LoVo (cell line): ENCODE data around the gene AMOTL1.
"Not testable (repeated sequence)": the region's sequence is repeated elsewhere in the genome, so short reads cannot be mapped to it uniquely, and the experiment has no call there.

Experiments
- DNase-seq: peaks from one replicate; pipeline ENCODE4 v3.0.0-alpha.2; 2016; ENCODE audit warnings: low spot score

Gene AMOTL1

DNA sequence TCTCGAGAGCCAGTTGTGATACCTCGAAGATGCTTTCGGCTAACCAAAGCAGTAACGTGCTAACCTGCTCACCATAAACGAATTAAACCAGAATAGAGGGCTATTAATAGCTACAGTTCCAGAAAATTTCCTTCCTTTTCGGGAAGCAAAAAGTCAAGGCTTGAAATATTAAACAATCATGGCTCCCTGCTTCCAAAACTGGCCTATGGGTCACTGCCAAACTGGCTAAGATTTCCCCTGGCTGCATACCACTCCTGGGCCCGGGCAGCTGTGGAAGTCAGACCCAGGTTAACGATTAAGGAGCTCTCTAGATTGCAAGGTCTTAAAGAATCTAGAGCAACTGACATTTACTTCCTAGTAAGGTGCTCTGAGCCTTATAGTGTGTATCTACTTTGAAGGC lies 1.7 kb downstream of the AMOTL1 start:
- no peak for DNase-seq

DNA sequence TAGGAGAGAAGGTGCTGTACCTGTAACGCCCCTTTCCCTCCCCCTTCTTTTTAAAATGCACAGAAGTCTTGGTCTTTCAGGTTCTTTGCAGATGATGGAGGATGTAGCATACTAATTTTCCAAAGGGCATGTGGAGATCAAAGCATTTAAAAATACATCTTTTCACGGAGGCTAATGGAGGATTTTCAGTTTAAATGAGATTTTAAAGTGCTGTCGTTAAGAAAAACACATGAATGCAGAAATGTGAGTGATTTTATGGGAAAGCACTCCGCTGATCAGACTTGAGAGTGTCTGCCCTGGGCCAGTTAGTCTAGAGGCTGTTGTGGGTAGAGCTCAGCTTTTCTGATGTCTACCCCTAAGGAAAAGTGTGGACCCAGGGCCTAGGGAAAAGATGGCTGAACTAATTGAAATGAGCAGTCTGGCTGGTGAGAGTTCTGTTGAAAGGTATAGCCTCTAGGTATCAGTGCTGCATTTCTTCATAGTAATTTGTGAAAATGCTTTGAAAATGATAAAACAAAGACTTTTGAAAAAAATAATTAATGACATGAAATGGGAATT lies 2.5 kb downstream of the AMOTL1 start:
- DNase-seq = no peak

DNA sequence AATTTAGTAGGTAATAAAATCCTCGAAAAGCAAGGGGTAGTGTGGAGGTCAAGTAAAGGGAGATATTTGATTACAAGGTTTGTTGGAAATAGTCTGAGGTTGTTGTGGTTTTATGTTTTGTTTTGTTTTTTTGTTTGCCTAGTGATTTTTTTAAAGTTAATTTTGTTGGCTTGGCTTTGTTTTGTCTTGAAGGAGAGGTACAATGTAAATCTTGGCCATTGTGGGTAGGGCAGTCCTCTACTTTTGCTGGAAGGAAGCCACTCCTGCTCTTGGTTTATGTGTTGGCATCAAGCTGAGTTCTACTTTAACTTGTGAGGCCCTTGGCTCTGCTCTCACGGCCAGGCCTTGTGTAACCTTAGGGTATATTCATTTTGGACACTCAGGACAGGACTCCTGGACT lies 3.2 kb downstream of the AMOTL1 start:
- no peak for DNase-seq

DNA sequence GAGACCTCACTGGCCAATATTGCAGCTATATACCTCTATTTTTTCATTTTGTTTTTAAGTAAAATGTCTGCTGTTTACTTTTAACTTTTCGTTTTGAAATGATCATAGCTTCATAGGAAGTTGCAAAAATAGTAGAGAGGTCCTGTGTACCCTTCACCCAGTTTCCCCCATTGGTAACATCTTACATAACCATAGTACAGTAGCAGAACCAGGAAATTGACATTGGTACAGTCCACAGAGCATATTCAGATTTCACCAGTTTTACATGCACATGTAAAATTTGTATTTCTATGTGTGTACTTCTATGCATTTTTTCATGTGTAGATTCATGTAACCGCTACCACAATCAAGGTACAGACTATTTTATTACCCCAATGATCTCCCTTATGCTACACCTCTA lies 3.8 kb downstream of the AMOTL1 start:
- no peak for DNase-seq

DNA sequence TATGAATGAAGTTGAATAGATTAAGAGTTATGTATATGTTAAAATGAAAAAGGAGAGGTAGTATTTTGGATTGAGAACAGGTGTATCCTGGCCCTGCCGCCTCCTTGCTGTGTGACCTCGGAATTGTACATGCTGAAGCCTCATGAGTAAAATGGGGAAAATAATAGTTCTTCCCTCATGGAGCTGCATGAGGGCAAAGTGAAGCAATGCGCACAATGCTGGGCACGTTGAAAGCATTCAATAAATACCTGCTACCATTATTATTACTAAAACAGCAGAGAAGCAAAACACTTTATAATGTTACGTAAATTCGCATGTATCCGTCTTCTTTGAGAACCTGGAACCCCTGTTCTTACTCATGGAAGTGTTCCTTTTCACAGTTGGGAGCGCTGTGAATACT lies 5.7 kb downstream of the AMOTL1 start:
- no peak for DNase-seq

DNA sequence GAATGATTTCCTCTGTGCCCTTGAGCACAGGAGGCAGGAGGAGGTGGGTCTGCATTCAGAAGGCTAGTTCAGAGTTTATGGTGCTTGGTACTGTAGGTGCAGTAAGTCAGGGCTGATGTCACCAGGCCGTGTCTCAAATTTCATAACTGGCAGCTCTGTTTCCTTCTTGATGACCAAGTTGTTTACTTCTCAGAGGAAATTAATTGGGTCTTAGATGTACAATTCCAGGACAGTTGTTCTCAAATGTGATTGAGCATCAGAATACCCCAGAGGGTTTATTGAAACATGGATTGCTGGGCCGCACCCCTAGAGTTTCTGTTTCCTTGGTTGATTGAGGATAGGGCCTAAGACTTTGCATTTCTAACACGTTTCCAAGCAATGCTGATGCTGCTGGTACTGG lies 6.2 kb downstream of the AMOTL1 start:
- no peak for DNase-seq

DNA sequence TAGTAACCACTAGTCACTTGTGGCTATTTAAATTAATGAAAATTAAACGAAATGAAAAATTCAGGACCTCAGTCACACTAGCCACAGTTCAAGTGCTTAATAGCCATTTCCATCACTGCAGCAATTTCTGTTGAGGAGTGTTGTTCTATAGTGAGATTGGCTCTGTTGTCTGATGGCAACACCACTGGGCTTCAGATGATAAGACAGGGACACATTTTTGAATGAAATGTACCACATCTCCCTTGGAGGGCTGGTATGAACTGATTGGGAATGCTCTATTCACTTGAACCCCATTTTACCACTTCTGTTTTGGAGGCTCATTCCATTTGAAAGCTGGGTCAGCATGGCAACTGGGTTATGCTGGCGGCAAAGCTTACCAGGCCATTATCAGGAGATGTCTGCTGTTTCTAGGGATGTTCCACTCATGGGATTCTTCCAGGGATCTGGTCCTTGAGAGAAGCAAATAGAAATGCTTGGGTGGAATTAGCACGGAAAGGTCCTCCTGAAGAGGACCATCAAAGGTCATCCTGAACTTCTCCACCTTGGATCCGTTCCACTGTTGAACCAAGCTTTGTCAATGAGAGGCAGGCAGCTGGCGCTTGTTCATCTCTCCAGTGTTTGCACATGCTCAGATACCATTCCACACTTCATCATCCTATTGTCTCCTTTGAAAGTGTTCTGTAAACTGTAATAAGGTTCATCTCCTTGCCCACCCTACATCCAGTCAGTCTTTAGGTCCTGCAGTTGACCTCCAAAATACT lies 7.6 kb downstream of the AMOTL1 start:
- DNase-seq = no peak

DNA sequence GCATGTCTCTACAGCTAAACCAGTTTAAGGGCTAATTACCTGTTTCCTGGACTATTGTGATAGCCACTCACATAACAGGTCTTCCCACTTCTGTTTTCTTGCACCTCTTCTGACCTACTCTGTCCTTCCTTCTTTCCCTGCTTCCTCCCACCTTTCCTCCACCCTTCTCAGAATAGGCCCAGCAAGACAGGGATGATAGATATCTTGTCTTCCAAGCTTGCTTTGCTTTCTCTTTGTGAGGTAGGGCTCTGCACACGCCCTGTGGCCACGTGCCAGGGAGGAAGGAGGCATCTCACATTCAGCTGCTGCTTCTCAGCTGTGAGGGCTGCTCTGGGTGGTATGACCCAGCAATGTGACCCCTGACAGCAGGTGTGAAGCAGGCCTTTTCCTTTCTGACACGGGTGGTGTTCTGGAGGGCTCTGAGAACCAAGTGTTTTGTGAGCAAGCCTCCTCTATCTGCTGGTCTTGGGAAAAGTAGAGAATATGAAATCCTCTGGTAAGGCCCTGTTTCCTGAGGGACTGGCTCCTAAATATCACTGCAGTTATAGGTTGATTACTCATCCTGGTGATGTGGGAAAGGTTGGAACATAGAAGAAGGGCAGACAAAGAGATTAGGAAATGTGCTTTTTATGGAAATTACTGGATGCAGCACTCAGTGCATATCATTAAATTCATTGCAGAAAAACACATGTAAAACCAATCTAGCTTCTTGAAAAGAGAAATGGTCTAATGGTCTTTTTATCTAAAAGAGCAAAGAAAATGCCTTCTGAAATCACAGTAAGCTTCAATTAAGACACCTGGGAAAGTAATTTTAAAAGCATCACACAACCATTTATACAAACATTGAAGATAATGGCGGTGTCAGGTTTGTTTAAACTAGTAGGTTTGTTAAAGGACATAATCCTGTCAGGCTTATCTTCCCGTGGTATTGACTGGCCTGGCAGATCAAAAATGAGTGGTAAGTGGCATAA lies 8.5 kb downstream of the AMOTL1 start:
- peak; percentile 27 for DNase-seq

DNA sequence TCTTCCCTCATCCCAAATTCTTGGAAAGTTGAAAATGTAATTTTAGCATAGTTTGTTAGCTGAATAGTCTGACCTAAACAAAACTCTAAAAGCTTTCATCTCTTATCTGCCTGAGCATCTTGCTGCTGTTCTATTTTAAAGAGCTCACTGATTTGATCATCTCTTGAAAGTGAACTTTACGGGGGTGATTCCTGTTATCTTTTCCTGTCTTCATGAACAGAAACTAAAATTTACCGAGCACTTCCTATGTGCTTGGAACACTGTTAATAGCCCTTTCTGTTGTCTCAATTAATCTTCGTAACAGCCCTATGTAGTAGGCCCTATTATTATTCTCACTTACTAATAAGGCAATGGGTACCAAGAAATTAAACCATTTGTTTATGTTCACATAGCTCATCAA lies 12.3 kb downstream of the AMOTL1 start:
- no peak for DNase-seq

DNA sequence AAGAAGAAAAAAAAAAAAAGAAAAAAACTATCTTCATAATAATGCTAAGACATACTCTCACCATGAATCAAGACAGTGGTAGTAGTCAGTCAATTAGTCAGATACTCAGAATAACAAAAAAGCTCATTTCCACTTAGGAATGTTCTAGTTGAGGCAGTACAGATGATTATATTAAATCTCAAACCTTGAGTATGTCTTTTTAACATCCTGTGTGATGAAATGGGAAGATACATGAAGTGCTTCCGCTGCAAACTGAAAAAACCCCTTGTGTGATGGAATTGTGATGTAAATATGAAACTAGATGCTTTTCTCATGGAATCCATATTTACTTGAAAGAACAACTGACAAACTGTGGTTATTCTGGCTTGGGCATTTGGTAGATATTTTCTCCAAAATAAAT lies 13.7 kb downstream of the AMOTL1 start:
- no peak for DNase-seq

DNA sequence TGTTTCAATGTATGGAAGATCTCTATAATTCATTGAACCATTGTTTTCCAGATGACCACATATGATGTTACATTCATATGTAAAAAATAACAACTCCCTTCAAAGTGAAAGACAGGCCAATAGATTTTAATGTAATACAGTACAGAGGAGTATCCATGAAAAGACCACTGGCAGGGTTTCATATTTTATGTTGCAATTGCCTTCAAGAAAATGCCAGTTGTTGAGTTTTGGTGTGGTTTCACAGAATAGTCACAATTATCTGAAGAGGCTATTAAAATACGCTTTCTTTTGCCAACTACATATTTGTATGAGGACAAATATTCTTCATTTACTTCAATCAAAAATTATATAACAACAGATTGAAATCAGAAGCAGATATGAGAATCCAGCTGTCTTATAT lies 14.3 kb downstream of the AMOTL1 start:
- no peak for DNase-seq

DNA sequence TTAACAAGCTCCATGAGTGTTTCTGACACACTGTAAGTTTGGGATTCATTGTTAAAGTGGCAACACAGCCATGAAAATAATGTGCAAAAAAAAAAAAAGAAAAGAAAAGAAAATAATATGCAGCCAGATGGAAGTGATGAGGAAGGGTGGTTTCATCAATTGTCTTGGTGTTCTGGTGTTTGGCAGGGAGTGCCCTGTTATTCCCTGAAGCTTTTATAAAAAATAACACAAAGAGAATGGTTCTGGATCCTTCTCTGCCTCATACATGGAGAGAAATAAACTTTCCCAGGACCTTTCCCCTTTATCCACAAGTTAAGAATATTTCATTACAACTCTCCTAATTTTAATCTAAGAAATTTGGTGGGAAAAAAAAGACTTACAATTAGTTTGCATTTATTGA lies 16.7 kb downstream of the AMOTL1 start:
- DNase-seq = no peak

DNA sequence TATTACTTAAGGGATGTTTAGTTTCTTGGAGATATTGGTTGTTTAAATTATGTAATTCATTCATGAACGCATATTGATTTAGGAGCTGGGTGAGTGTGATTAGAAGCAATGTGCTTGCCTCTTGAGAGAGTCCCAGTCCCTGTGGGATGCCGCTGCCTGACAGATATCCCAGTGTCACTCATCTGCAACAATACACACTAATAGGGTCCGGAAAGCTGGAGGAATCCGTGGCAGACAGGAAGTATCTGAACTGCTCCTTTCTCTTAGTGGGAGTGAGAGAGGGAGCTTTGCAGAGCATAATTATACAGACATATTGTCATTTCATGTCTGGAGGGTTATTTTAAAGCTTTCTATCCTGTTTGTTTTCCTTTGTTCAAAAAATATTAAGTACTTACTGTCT lies 17.4 kb downstream of the AMOTL1 start:
- DNase-seq = no peak

DNA sequence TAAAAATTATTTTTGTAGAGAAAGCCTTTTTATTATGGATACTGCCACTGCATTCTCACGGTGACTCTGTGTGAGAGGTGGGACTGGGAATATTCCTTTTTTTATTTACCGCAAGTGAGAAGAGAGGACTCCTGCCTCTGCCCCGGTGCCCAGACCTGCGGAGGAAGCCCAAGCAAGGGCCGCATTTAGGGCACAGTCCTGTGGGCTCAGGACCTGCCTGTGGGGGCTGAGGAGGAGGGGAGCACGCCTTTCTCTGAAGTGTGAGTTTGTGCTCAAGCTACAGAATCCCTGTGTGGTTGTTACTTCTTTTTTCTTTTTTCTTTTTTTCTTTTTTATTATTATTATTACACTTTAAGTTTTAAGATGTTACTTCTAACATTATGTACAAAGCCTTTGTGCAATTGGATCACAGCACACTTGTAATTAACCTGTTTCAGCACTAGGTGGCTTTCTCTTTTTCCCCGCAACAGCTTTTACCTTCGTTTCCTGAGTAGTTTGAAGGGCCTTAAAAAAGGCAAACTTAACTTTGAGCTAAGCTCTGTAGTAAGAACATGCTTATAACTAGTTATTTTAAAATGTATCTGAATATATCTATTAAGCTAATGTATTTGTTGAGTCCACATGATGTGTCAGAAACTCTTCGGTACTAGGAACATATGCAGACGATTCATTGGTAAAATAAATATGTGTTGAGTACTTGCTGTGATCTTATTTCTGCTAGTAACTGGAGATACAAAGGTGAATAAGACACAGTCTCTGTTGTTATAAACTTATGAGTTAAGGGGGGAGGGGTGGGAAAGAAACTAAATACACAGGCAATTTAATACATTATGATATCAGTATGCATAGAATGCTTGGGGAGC lies 18.3 kb downstream of the AMOTL1 start:
- DNase-seq = peak; percentile 41

DNA sequence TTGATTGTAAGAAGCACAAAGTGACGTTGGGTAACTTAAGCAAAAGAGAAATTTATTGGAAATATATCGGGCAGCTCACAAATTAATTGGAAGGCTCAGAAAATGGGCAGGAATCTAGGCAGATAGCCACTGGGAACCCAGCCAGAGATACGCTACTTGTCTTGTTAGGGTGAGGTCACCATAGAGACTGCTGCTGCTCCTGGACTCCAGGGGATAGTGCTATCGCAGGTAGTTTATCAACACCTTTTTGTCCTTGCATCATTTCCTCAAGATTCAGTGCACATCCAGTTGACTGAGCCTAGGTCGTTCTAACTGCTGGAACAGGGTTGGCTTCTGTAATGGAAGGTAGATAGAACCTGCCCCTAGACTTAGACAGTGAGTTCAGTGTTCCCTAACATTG lies 19.6 kb downstream of the AMOTL1 start:
- DNase-seq = peak; percentile 41

DNA sequence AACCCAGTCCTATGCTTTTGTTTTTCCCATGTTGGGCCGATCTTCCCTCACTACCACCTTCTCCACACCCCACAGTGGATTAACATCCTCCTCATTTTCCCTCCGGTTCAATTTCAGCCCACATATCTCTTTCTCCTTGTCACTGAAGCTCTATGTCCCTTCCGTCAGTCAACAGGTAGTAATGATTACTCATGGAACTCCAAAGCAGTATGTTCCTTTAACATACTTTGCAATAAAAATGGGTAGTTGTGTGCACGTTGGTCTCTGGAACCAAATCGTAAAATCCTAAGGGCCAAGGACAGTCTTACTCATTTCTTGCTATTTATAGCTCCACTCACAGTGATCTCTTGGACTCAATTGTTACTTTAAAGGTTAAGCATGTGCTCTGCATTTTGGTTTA lies 20.2 kb downstream of the AMOTL1 start:
- DNase-seq = peak; percentile 56

DNA sequence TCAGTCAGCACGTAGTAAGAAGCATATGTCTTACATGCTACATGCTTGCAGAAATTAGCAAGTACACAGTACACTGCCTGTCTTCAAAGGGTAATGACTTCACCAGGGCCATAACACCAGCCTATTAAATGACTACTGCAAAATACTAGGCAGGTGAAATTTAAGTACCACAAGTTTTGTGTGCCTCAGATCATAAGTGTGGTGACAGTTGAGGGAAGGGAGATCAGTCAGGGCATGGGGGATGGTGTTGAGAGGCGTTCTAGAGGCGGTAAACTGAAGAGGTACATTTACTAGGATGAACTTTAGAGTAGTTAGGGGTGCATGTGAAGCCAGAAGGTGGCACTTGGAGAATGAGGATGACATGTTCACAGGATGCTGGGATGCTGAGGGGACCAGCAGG lies 22.0 kb downstream of the AMOTL1 start:
- no peak for DNase-seq

DNA sequence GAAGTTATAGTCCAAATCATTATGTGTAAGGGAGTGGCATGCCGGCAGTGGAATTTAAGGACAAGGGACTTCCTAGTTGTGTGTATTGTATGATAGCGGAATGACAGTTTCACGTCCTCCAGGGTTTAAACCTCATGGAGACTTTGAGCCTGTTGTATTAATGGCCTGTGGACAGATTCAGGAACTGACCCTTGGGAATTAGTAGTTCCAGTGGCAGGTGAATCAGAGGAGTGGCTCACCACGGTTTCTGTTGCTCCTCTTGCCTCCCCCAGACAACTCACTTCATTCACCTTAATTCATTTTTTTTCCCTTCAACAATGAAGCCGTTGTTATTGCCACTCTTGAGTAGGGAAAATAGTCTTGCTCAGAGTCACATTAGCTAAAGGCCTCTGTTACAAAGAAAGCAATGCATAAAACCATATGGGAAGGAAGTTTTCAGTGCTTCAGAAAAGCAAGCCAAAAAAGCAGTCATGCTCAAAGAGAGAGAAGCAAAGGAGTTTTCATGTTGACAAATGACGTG lies 22.6 kb downstream of the AMOTL1 start:
- no peak for DNase-seq

DNA sequence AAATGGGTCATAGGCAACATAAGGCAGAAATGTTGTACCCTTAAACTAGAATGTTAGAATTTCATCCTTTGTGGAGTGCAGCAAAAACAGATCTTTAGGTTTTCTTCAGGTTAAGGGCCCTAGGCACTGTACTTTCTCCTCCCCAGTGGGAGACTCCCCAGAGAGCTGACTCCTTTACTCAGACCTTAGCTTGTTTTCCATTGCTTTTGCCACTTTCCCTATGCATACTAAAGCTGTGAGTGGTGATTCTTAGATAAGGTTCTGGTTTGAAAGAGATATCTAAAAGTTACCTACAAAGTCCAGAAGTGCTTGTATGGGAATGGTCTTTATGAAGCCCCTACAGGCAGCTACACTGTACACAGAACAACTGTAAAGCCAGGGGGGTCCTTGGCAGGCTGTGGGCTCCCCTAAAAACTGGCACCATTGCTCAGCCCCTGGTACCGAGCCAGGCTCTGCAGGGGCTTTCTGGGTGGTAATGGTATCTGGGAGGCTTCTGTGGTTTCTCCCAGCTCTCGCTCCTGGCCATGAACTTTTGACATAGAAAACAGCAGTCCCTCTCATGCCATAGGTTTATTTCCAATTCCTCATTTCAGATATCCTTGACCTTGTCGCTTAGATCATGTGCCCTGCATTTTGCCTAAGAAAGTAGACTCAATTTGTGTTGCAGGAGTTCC lies 23.2 kb downstream of the AMOTL1 start:
- no peak for DNase-seq

DNA sequence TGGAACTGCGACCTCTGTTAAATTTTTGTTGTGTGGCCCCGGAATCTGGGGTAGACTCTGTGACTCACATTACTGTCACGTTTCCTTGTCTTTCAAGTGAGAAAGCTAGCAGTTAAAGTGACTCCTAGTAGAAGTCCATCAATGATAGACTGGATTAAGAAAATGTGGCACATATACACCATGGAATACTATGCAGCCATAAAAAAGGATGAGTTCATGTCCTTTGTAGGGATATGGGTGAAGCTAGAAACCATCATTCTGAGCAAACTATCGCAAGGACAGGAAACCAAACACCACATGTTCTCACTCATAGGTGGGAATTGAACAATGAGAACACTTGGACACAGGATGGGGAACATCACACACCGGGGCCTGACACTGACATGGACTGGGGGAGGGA lies 23.8 kb downstream of the AMOTL1 start:
- DNase-seq = not testable (repeated sequence)

DNA sequence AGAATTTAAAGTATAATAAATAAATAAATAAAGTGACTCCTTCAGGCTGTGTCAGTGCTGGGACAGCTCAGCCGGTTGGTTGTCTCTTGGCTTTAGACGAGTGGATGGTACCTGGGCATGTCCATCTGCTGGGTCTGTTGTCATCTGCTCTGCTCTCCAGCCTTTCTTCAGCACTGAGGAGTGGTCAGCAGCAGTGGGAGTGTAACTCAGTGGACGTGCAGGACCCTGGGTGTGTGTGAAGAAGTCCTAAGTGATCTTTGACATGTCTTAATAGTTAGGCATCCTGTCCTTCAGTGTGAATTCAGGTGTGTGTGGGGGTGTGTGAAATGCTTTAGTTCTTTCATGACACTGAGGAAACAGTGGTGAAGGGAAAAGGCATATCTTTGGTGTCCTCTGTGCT lies 24.3 kb downstream of the AMOTL1 start:
- DNase-seq = no peak
